A549 (cell line): ENCODE data around the gene LTBP4.

ENCODE experiments used
- EP300 ChIP-seq, 2 experiments: fragments of >200 bp; sonication (Bioruptor Twin); formaldehyde crosslinking; IDR thresholded peaks; 2 replicates in 1 of 2; 3 replicates in 1 of 2; pipeline ENCODE4 v1.6.1; 2016 to 2017
- HDAC2 ChIP-seq: fragments of 200-600 bp; sonication (generic); IDR thresholded peaks from 2 replicates; pipeline ENCODE4 v1.6.1; 2016
- JUN ChIP-seq, 2 experiments: fragments of >200 bp; sonication (Bioruptor Twin); formaldehyde crosslinking; IDR thresholded peaks; 2 replicates in 1 of 2; 3 replicates in 1 of 2; pipeline ENCODE4 v1.6.1; 2016 to 2017
- MAZ ChIP-seq: fragments of 150-350 bp; IDR thresholded peaks from 2 replicates; pipeline ENCODE4 v1.6.1; 2014; ENCODE audit warnings: antibody characterized with exemption, low read depth, low read length, borderline replicate concordance
- MYC ChIP-seq: IDR thresholded peaks from 2 replicates; pipeline ENCODE4 v1.6.1; 2012; ENCODE audit warnings: mild to moderate bottlenecking, inconsistent platforms, low read length, improper control_type of control experiment, borderline replicate concordance
- NR3C1 ChIP-seq: fragments of >200 bp; sonication (Bioruptor Twin); formaldehyde crosslinking; IDR thresholded peaks from 3 replicates; pipeline ENCODE4 v1.6.1; 2017
- POLR2A ChIP-seq: IDR thresholded peaks from 2 replicates; pipeline ENCODE4 v1.6.1; 2012; ENCODE audit warnings: mild to moderate bottlenecking, low read length
- USF2 ChIP-seq: fragments of 450-650 bp; IDR thresholded peaks from 2 replicates; pipeline ENCODE4 v1.6.1; 2014; ENCODE audit warnings: antibody characterized with exemption
- TF ChIP-seq, protein P1 (sequence below): fragments of >200 bp; sonication (Bioruptor Twin); formaldehyde crosslinking; IDR thresholded peaks from 3 replicates; pipeline ENCODE4 v1.5.1; 2016

- TF ChIP-seq, protein P1, sequence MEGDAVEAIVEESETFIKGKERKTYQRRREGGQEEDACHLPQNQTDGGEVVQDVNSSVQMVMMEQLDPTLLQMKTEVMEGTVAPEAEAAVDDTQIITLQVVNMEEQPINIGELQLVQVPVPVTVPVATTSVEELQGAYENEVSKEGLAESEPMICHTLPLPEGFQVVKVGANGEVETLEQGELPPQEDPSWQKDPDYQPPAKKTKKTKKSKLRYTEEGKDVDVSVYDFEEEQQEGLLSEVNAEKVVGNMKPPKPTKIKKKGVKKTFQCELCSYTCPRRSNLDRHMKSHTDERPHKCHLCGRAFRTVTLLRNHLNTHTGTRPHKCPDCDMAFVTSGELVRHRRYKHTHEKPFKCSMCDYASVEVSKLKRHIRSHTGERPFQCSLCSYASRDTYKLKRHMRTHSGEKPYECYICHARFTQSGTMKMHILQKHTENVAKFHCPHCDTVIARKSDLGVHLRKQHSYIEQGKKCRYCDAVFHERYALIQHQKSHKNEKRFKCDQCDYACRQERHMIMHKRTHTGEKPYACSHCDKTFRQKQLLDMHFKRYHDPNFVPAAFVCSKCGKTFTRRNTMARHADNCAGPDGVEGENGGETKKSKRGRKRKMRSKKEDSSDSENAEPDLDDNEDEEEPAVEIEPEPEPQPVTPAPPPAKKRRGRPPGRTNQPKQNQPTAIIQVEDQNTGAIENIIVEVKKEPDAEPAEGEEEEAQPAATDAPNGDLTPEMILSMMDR, result no peak
- TF ChIP-seq HDAC2, result no peak
- TF ChIP-seq POLR2A, result no peak
- no peak for TF ChIP-seq MYC
- no peak for TF ChIP-seq USF2
- no peak for TF ChIP-seq EP300 (IDR thresholded peaks at IDR 0.05)
- TF ChIP-seq JUN (IDR thresholded peaks at IDR 0.05), result no peak
- TF ChIP-seq MAZ, result no peak
- TF ChIP-seq NR3C1, result no peak
Measured at GRCh38 chr19:40553885-40554857, 47.0 kb upstream of the LTBP4 start.
